MM.1S (cell line): Measurements from ENCODE around the gene SHROOM3.

Experiments used
- EZH2 ChIP-seq: fragments of 300-600 bp; sonication (generic); optimal IDR thresholded peaks from 2 replicates; pipeline ENCODE3; 2017; ENCODE audit warnings: low read depth, mild to moderate bottlenecking, antibody characterized with exemption, low read length, mixed read lengths
- EZH2phosphoT487 ChIP-seq: fragments of 300-600 bp; sonication (generic); IDR thresholded peaks from 2 replicates; pipeline ENCODE4 v1.6.1; 2018; ENCODE audit warnings: antibody characterized with exemption, low read length
- TF ChIP-seq, protein P1 (sequence below): fragments of 300-600 bp; sonication (generic); IDR thresholded peaks from 2 replicates; pipeline ENCODE4 v1.5.1; 2016; ENCODE audit warnings: antibody characterized with exemption, low read length, mixed read lengths

DNA sequence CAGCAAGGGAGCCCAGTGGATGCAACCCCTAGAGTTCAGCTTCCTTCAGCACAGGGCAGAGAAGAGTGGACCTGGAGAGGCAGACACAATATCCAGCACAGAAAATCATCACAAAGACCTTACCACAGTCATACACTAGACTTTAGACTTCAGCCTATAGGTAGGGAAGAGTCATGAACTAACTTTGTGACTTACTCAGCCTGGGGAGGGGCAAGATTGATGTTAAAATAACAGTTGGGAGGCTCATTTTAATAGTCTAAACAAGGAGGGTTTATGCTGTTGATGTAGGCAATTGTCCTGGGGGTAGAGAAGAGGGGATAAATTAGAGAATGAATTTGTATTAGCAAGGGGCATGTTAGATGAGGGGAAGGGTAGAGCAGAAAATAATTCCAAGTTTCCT lies 338.7 kb downstream of the SHROOM3 start:
- TF ChIP-seq, protein P1, sequence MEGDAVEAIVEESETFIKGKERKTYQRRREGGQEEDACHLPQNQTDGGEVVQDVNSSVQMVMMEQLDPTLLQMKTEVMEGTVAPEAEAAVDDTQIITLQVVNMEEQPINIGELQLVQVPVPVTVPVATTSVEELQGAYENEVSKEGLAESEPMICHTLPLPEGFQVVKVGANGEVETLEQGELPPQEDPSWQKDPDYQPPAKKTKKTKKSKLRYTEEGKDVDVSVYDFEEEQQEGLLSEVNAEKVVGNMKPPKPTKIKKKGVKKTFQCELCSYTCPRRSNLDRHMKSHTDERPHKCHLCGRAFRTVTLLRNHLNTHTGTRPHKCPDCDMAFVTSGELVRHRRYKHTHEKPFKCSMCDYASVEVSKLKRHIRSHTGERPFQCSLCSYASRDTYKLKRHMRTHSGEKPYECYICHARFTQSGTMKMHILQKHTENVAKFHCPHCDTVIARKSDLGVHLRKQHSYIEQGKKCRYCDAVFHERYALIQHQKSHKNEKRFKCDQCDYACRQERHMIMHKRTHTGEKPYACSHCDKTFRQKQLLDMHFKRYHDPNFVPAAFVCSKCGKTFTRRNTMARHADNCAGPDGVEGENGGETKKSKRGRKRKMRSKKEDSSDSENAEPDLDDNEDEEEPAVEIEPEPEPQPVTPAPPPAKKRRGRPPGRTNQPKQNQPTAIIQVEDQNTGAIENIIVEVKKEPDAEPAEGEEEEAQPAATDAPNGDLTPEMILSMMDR: no peak
- TF ChIP-seq EZH2: no peak
- TF ChIP-seq EZH2phosphoT487: no peak
